Measurements from ENCODE around the gene SEC62. TPM values are rescaled to one million over a fixed set of nuclear protein-coding genes. Genes with fewer than 3 reads are reported as not detected.

SEC62 gene
- total RNA-seq, 1 donor from 2014 or later, result 20.5 TPM

DNA sequence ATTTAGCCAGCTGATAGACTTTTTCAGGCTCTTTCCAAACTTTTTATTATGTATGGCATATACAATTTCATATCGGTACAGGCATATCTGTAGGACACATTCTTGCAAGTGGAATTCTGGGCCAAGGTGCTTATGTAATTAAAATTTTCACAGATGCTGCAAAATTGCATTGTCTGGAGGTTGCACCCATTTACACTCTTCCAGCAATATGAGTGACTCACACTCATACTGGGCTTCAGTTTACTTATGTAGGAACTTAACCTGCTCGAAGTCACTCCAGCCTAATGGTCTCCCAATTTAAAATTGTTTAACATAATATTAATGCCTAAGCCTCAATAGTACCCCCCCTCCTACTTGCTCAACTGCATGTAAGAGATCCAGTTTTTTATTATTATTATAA is 11.2 kb upstream of the SEC62 start:
- intact Hi-C loops (cut with DNase I), result no loop called here
- no peaks in the 10 kb centered on the region for H3K9me3 ChIP-seq
- TF ChIP-seq, protein P1, sequence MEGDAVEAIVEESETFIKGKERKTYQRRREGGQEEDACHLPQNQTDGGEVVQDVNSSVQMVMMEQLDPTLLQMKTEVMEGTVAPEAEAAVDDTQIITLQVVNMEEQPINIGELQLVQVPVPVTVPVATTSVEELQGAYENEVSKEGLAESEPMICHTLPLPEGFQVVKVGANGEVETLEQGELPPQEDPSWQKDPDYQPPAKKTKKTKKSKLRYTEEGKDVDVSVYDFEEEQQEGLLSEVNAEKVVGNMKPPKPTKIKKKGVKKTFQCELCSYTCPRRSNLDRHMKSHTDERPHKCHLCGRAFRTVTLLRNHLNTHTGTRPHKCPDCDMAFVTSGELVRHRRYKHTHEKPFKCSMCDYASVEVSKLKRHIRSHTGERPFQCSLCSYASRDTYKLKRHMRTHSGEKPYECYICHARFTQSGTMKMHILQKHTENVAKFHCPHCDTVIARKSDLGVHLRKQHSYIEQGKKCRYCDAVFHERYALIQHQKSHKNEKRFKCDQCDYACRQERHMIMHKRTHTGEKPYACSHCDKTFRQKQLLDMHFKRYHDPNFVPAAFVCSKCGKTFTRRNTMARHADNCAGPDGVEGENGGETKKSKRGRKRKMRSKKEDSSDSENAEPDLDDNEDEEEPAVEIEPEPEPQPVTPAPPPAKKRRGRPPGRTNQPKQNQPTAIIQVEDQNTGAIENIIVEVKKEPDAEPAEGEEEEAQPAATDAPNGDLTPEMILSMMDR (IDR thresholded peaks at IDR 0.05), result no peak
- no peak overlapping the region for H3K27ac ChIP-seq
- H3K4me3 ChIP-seq, result no peak overlapping the region
- H3K36me3 ChIP-seq, result no peaks in the 10 kb centered on the region
- H3K27me3 ChIP-seq, result no peaks in the 10 kb centered on the region
- DNase-seq (ENCODE audit: low spot score in 2 of 2), result no peak
- H3K4me1 ChIP-seq, result no peaks in the 10 kb centered on the region

- no peaks in the 10 kb centered on the region for H3K27me3 ChIP-seq
- TF ChIP-seq, protein P1 (IDR thresholded peaks at IDR 0.05), result no peak
- DNase-seq (ENCODE audit: low spot score in 2 of 2), result no peak
- no peaks in the 10 kb centered on the region for H3K36me3 ChIP-seq
- H3K9me3 ChIP-seq, result no peaks in the 10 kb centered on the region
- H3K27ac ChIP-seq, result no peak overlapping the region
- H3K4me3 ChIP-seq, result no peak overlapping the region
- intact Hi-C loops (cut with DNase I), result loop anchor here (10.0 kb wide), 1 partner anchor 1869 kb away; the partner anchor contains the start of gene GOLIM4
- peaks cover 4 to 10% of the 10 kb centered on the region in 2 donors for H3K4me1 ChIP-seq
These were observed 2.4 kb upstream of the SEC62 start for GRCh38 chr3:169964176-169964575.

GRCh38 chr3:169965562-169966427 is 812 bp upstream of the SEC62 start:
- H3K4me1 ChIP-seq, result peaks cover 4 to 12% of the 10 kb centered on the region in 2 donors
- intact Hi-C loops (cut with DNase I), result loop anchor here (1.0 to 10.0 kb wide), 6 partner anchors 103 to 1871 kb away; partner anchors contain the start of genes GOLIM4, MYNN, PHC3 and PRKCI
- DNase-seq (ENCODE audit: low spot score in 2 of 2), result no peak
- TF ChIP-seq, protein P1 (IDR thresholded peaks at IDR 0.05), result no peak
- no peaks in the 10 kb centered on the region for H3K27me3 ChIP-seq
- no peaks in the 10 kb centered on the region for H3K36me3 ChIP-seq
- H3K27ac ChIP-seq, result peak overlapping the region; percentile 86 to 93
- H3K9me3 ChIP-seq, result no peaks in the 10 kb centered on the region
- peak overlapping the region; percentile 79 to 89 for H3K4me3 ChIP-seq

DNA sequence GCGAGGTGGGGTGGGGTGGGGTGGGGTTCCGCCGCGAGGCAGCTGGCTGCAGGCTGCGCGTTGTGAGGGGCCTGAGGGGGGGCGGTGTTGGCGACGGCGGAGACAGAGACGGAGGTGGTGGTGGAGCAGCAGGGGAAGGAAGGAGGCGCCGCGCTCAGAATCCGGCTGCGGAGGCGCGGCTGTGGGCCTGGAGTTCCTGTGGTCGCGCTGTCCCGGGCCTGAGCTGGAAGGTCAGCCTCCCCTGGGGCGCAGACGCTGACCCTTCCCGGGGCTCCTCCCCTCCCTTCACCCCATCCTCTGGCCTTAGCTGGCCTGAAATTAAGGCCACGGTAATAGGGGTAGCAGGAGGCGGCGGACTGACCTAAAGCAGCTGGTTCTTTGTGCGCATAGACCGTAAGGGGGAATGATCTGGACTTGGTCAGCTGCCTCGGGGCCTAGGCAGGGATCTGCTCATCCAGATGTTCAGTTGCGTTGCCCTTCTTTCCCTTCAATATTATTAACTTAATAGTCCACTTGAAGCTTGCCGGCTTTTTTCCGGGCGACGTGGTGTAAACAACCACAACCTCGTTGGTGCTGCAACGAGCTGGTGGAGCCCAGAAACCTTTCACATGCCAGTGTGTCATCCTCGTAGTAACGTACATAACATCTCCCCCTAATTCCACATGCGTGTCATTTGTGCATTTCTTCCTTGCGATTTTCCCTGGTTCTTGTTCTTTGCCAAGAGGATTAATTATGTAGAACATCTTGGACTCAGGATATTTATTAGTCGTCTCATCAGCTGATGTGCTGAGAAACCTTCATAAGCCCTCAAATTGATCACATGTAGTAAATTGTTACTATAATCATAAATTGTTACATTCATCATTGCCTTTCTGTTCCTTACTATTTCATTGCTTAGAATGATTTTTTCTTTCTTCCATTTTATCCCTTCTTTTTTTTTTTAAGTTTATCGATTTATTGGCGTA is 626 bp downstream of the SEC62 start:
- H3K27ac ChIP-seq, result peak overlapping the region; percentile 86 to 93
- no peaks in the 10 kb centered on the region for H3K27me3 ChIP-seq
- no peaks in the 10 kb centered on the region for H3K36me3 ChIP-seq
- no peaks in the 10 kb centered on the region for H3K9me3 ChIP-seq
- intact Hi-C loops (cut with DNase I), result loop anchor here (1.0 to 10.0 kb wide), 6 partner anchors 104 to 1872 kb away; partner anchors contain the start of genes GOLIM4, MYNN, PHC3 and PRKCI
- TF ChIP-seq, protein P1 (IDR thresholded peaks at IDR 0.05), result no peak
- H3K4me1 ChIP-seq, result peaks cover 4 to 14% of the 10 kb centered on the region in 2 donors
- peak in 1 of 2 donors; percentile 78 for DNase-seq (ENCODE audit: low spot score in 2 of 2)
- peak overlapping the region; percentile 79 to 89 for H3K4me3 ChIP-seq

GRCh38 chr3:169968224-169968885 is 1.7 kb downstream of the SEC62 start:
- Histone ChIP-seq H3K9me3 (no peaks in the 10 kb centered on the region), H3K36me3 (no peaks in the 10 kb centered on the region), H3K4me1 (peaks cover 4 to 15% of the 10 kb centered on the region in 2 donors), H3K27ac (no peak overlapping the region), H3K4me3 (peak overlapping the region; percentile 79 to 89), H3K27me3 (no peaks in the 10 kb centered on the region)
- intact Hi-C loops (cut with DNase I), result loop anchor here (5.0 to 10.0 kb wide), 2 partner anchors 196 to 1874 kb away; partner anchors contain the start of genes GOLIM4 and MYNN
- TF ChIP-seq, protein P1 (IDR thresholded peaks at IDR 0.05), result no peak
- DNase-seq (ENCODE audit: low spot score in 2 of 2), result no peak

Measured in ascending aorta (tissue), 2 donors.